ENCODE results near the gene LHFPL3. TPM values are rescaled to one million over a fixed set of nuclear protein-coding genes. Genes with fewer than 3 reads are reported as not detected.
"Not testable (repeated sequence)": the region's sequence is repeated elsewhere in the genome, so short reads cannot be mapped to it uniquely, and the experiment has no call there.

LHFPL3 gene
- total RNA-seq, 1 donor from 2014 or later: not detected

DNA sequence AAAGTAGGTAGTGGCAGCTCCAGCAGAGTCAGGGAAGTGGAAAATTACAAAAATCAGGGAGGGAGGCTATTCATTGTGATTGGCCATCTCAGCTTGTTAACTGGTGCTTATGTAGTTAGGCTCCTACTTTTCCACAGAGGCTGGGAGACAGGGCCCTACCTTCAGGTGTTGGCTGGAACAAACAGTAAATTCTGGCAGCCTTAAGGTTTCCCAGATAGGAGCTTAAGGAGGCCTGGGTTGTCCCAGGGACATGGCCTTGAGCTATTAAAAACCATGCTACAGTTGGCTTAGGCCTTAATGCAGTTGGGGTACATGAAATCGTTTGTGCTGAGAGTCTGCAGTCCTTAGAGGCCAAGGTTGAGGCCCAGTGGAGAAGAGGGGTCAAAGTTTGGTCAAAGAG, 324.5 kb downstream of the LHFPL3 start:
- ATAC-seq: no peak
- no peak for DNase-seq (ENCODE audit: low spot score)
- intact Hi-C loops (cut with DNase I): no loop called here

DNA sequence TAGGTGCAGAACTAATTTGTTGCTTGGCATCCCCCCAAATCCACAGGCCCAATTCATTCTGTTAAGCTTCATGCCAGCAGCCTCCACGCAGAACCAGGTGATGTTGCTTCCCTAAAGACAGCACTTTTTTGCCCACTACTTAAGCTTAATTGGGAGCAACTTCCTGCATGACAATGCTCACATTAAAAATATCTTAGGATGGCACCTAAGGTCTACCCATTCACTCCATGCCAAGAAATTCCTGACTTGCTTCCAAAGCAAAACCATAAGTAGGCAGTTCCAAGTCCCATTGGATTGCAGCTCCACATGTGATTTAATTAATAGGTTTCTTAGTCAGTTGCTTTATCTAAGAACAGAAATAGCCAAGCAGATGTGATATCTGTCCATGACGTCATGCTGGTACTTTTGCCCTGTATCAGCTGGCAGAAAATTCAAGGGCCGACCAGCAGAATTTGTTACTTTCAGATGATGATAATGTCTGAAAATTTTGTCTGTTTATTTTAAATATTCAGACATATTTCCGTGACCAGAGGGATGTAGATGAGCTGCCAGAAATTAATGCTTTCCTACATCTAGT, 325.5 kb downstream of the LHFPL3 start:
- no peak for ATAC-seq
- intact Hi-C loops (cut with DNase I): no loop called here

DNA sequence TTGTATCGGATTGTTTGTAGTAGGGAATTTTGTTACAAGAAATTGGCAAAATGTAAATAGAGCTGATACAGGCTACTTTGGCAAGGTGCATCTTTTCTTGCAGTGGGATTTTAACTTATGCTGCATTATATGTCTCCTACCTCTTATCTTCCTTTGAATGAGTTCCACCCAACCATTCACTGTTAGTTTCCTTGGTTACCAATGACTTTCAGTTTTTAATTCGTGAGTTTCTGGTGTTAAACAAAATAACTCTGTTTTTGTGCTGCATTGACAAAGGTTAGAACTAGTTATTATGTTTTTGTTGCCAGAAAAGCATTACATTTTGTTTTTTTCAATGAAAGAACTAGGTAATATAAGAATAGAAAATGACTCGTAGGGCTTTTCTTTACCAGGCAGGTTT, 327.2 kb downstream of the LHFPL3 start:
- no peak for DNase-seq (ENCODE audit: low spot score)
- intact Hi-C loops (cut with DNase I): no loop called here
- ATAC-seq: no peak

More for the DNA sequence above, 325.5 kb downstream of the LHFPL3 start:
- no peak for DNase-seq (ENCODE audit: low spot score)

DNA sequence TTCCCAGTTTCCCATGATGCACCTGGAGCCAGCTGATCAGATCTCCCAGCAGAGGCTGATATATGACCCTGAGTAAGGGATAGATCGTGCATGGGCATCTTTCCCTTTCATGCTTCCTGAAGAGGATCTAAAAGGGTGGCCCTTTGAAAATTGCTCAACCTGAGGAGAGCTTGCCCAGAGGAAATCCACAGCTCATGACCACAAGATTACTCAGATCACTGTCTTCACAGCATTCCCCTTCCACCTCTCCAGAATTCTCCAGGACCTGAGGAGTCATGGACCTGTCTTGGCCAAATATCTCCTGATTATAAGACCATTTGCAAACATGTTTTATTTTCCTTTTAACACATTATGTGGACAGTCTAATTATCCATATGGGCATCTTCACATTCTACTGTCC, 328.1 kb downstream of the LHFPL3 start:
- DNase-seq (ENCODE audit: low spot score): no peak
- no peak for ATAC-seq
- intact Hi-C loops (cut with DNase I): no loop called here

DNA sequence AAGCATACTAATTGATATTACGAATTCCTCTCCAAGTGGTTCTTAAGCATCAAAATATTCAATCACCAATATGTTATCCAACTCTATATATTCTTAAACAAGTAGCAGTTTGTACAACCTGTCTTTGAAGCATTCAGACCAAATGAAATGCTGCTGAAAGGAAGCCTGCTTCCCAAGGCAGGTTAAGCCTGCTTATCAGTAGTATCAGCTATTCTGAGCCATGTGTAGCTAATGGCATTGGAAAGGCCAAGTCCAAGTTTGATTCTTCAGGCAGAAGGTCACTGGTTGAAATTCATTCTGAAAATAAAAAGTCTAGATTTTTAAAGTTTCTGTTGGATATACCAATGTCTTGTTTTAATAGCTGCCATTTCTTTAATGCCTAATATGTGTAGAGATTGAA, 328.7 kb downstream of the LHFPL3 start:
- ATAC-seq (no peak), DNase-seq (ENCODE audit: low spot score) (no peak)
- intact Hi-C loops (cut with DNase I): no loop called here

DNA sequence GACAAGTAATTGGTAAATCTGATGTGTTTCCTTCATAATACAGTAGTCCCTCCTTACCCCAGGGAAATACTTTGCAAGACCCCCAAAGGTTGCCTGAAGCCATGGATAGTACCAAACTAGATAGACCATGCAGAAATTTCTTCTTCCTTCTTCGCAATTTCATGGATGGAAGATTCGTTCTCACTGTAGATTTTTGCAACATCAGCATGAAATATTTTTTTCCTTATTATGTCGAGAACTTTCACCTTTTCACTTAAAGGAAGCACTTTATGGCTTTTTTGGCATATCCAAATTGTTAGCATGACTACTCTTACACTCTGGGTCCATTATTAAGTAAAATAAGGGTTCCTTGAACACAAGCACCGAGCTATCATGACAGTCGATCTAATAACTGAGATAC, 333.2 kb downstream of the LHFPL3 start:
- DNase-seq (ENCODE audit: low spot score) (no peak), ATAC-seq (no peak)
- intact Hi-C loops (cut with DNase I): no loop called here

DNA sequence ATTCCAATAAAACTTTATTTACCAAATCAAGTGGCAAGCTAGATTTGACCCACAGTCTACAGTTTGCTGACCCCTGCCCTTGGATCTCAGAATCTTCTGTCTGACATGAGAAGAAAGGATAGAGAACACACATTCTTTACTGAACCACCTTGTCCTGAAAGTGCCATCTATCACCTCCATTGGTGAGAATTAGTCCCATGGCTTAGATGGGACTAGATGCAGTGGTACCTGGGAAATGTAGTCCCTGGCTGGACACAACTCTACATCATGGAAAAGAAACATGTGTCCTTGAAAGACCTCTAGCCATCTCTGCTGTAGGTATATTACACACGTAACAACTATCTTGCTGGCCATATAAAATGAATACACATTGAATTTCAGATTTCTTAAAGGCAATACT, 336.2 kb downstream of the LHFPL3 start:
- intact Hi-C loops (cut with DNase I): no loop called here

DNA sequence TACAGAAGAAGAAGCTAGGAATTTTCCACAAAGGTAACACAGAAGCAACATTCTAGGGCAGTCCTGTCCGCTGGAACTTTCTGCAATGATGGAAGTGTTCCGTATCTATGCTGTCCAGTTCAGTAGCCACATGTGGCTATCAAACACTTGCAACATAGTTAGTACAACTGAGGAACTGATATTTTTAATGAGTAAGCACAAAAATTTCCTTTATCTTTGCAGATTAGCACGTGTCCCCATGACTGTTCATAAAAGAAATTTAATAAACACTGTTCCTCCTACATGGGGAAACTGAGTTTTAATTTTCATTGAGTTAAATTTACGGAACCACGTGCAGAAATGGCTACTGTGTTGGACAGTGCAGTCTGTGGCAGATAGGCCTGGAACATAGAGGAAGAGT, 349.2 kb downstream of the LHFPL3 start:
- intact Hi-C loops (cut with DNase I): no loop called here
- no peak for ATAC-seq
- no peak for DNase-seq (ENCODE audit: low spot score)

More for the DNA sequence above, 336.2 kb downstream of the LHFPL3 start:
- DNase-seq (ENCODE audit: low spot score) (no peak), ATAC-seq (no peak)

DNA sequence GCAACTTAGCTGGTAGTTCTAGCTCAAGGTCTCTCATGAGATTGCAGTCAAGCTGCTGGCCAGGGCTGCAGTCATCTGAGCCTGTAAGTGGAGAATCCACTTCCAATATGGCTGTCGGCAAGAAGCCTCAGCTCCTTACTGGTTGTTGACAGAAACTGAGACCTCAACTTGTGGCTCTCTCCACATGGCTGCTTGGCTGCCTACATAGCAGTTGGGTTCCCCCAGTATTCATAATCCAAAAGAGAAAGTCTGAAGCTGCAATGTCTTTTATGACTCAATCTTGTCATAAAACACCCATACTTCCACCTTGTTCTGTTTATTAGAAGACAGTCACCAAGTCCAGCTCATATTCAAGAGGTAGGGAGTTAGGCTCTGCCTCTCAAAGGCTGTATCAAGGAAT, 350.7 kb downstream of the LHFPL3 start:
- ATAC-seq (no peak), DNase-seq (ENCODE audit: low spot score) (no peak)
- intact Hi-C loops (cut with DNase I): no loop called here

DNA sequence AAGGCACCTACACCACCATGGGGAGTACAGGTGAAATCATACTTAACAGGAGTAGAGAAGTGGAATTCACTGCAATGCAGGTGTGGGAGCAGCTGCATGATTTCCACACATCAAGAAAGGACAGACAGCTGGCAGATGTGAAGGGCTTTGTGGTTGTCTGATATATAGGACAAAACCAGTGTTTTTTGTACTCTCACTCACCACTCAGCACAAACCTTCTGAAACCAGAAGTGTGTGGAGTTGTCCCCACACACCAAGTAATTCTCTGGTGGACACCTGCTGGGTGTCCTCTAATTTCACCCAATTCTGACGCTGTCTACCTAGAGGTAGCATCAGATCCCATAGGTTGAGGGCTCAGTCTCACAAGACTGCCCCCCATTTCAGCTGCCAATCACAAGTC, 357.9 kb downstream of the LHFPL3 start:
- no peak for DNase-seq (ENCODE audit: low spot score)
- intact Hi-C loops (cut with DNase I): no loop called here
- ATAC-seq: no peak

DNA sequence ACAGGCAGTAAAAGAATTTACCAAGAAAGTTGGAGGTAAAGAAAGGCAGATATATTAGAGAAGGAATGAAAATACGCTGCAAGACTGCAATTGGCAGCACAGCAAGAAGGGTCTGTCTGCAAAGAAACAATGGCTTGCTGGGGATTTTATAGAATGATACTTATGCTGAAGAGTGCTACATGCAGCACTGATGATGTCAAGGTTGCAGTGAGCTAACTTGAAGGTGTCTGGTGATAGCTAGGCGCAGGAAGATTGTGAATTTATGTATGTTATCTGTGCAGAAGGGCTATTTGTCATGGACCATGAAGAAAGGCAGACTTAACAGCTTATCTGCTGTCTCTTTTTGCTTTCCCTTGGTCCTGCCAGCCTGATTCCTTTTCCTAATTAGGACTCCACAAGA, 366.3 kb downstream of the LHFPL3 start:
- ATAC-seq (no peak), DNase-seq (ENCODE audit: low spot score) (no peak)
- intact Hi-C loops (cut with DNase I): no loop called here

DNA sequence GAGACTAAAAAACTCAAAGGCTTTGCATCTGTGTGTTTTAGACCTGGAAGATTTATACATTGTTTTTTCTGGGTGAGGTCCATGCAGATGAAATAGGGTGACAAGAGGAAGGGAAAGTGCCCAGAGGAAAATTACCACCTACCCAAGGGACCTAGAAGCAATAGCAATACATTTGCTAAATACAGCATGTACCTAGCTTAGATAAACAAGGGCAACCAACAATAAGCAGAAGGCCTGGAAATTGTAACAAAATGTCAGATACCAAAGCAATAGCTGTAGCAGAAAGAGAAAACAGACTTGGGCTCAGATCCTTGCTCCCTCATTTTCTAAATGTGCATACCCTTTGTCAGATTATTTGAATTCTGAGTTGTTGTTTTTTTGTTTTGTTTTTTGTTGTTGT, 367.2 kb downstream of the LHFPL3 start:
- intact Hi-C loops (cut with DNase I): no loop called here
- no peak for DNase-seq (ENCODE audit: low spot score)
- no peak for ATAC-seq

DNA sequence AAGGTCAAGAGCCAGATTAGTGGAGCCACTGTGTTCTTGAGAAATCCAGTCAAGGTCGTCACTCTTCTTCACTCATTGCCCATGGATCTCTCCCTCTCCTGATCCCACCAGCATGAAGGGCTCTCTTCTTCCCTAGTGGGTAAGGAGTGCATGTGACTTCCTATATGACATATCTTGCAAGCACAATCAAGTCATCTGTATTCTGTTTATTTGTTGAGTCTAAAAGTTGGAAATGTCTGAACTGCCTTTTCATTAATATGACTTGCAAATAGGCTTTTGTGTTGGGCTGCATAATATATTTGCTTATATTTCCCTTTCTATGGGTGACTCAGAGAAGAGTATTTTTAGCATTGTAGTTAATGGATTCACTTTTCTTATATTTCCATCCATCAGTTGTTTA, 371.9 kb downstream of the LHFPL3 start:
- intact Hi-C loops (cut with DNase I): no loop called here
- no peak for ATAC-seq

DNA sequence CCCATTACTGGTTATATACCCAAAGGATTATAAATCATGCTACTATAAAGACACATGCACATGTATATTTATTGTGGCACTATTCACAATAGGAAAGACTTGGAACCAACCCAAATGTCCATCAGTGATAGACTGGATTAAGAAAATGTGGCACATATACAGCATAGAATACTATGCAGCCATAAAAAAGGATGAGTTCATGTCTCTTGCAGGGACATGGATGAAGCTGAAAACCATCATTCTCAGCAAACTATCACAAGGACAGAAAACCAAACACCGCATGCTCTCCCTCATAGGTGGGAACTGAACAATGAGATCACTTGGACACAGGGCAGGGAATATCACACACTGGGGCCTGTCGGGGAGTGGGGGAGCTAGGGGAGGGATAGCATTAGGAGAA, 392.6 kb downstream of the LHFPL3 start:
- intact Hi-C loops (cut with DNase I); DNase-seq (ENCODE audit: low spot score); ATAC-seq: not testable (repeated sequence)

More for the DNA sequence above, 371.9 kb downstream of the LHFPL3 start:
- DNase-seq (ENCODE audit: low spot score): no peak

DNA sequence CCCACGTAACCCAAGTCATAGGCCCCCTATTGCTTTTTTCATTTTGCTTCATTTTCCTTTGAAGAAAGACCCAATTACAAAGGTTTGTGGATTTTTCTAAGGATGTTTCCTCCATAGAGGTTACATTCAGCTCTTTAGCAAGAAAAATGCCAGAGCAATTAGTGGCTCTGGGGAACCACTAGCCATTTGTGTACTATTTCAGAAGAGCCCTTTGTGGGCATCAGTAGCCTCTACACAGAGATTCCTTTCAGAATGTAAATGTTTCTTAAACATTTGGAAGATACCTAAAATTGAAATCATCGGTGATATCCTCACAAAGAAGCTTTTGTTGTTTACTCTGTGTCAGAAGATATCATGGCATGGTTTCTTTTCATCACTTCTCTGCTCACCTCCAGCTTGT, 394.6 kb downstream of the LHFPL3 start:
- ATAC-seq: no peak
- intact Hi-C loops (cut with DNase I): no loop called here

DNA sequence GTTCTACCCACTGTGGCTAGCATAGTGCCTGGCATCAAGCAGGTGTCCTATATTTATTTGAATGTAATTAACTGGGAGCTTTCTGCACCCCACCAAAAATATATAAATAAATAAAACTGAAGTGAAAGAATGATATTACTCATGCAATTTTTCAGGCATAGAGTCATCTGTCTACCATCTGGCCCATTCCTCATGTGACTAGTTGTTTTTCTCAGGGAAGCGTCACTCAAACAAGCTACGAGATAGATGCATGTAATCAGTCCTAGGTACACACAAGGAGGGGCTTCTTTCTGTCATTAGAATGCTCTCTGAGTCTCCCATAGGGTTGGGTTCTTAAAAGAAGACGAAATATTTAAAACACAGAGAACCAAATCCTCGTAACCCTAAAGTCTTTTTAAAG, 430.1 kb downstream of the LHFPL3 start:
- intact Hi-C loops (cut with DNase I): no loop called here
- DNase-seq (ENCODE audit: low spot score) (no peak), ATAC-seq (no peak)

More for the DNA sequence above, 394.6 kb downstream of the LHFPL3 start:
- no peak for DNase-seq (ENCODE audit: low spot score)

DNA sequence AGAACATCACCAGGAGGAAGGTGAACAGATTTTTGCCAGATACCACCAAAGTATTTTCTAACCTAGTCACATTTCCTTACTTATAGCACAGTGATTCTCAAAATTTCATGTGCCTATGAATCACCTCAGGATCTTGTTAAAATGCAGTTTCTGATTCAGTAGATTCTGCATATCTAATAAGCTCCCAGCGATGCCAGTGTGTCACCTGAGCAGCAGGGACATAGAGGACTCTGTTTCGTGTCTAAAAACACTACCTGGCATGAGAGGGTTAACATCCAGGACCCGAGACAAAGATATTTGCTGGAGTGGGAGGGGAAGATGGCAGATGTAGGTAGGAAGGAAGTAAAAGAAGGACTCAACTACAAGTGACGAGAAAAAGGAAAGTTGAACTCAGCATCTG, 433.5 kb downstream of the LHFPL3 start:
- ATAC-seq: no peak
- no peak for DNase-seq (ENCODE audit: low spot score)
- intact Hi-C loops (cut with DNase I): loop anchor here (5.0 kb wide), 1 partner anchor 1695 kb away; no protein-coding TSS in a partner anchor

DNA sequence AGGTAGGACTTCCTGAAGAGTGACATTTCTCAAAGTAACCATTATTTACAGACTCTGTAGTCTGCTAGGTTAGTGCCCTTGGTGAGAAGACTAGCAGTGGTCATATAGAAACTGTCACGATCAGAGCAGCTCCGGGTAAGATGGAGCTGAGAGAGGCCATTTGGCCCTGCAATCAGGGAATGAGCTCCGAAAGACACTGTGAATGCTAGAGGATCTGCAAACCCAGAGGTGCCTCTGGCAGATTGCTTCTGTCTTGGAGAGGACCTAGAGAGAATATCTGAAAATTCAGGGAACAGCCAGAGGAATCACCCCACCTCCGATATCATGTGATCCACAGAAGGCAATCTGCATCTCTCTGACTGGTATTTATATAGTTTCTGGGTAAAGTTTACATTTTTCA, 438.7 kb downstream of the LHFPL3 start:
- intact Hi-C loops (cut with DNase I): no loop called here
- DNase-seq (ENCODE audit: low spot score) (no peak), ATAC-seq (no peak)

DNA sequence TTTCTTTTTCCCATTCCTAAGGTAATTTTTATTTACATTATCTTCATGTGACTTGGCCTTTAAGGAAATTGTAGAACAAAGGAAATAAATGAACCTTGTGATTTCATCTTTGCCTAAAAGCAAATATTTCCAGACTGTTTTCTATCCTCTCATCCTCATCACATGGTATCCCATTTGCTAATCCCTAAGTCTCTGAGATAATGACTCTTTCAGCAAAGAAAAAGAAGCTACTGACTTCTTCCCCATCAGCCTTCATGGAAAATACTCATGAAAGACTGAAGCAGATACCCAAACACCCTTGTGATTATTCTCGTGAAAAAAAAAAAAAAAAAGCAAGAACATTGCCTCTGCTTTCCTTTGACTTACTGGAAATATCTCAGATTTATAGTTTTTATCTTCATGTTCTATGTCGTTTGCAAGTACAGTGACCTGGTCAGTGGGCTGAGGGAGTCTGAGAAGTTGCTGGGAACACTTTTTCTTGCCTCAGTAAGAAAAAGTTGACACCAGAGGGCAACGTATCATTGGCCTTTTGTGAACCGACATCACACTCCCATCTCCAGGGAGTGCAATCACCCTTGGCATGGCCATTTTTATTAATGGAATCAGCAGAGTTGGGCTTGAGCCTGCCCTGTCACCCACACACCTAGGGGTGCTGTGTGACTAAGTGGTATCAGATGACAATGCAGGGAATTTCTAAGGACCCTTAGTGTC, 439.6 kb downstream of the LHFPL3 start:
- no peak for ATAC-seq
- intact Hi-C loops (cut with DNase I): no loop called here
- no peak for DNase-seq (ENCODE audit: low spot score)

DNA sequence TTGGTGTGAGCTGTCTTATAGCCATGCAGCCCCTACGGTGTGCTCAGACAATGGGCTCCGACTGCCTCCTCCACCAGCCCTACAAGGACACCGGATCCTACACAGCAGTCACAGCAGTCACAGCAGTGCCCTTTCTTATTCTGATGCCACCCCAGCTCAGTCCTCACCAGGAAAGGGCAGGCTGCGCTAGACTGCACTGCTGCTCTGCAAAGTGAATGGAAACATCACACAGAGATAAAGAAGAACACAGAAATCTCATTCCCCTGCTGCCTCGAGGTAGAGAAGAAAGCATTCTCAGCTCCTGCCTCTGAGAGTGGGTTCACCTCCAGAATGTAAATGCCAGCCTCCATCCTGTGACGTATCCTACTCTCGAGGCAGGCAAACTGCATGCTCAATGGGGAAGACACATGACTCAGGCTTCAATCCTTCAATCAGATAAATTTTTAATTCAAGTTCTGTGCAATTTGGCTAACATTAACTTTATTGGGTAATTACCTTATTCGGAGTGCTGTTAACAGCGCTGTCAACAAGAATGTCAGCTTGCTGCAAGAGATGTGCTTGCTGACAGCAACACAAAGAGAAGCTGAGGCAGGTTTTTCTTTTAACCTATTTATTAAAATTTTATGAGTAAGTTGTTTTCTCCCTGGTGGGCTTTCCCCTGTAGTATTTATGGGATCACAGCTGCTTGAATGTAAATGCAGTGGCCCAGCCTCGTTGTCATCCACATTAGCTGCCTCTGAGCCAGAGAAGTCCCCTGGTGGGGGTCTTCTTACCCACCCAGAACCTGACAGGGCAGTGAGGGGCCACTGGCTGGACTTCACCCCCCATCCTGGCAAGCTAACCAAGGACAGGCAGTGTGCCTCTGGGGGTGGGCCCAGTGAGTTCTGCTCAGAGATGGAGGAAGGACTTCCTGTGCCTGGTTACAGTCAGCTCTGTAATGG, 444.3 kb downstream of the LHFPL3 start:
- ATAC-seq: no peak
- DNase-seq (ENCODE audit: low spot score): no peak
- intact Hi-C loops (cut with DNase I): no loop called here
